ENCODE data around the gene LDLRAD3.

DNA sequence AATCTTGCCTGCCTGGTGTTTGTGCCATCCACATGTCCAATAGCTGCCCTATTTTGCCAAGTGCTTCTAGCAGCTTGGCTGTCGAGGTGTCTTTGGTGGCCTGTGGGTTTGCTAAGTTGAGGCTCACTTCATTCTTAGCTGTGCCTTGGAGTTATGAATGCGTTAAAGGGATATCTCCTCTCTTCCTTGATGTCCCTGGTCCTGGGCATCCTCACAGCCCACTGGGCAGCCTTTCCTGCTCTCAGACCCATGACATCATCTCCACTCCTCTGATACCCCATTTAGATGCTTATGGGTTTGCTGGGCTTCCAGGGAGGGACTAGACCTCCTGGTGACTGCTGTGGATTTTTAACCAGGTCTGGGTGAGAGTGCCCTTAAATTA, 1.3 kb downstream of the LDLRAD3 start:
- TF ChIP-seq, protein P1, sequence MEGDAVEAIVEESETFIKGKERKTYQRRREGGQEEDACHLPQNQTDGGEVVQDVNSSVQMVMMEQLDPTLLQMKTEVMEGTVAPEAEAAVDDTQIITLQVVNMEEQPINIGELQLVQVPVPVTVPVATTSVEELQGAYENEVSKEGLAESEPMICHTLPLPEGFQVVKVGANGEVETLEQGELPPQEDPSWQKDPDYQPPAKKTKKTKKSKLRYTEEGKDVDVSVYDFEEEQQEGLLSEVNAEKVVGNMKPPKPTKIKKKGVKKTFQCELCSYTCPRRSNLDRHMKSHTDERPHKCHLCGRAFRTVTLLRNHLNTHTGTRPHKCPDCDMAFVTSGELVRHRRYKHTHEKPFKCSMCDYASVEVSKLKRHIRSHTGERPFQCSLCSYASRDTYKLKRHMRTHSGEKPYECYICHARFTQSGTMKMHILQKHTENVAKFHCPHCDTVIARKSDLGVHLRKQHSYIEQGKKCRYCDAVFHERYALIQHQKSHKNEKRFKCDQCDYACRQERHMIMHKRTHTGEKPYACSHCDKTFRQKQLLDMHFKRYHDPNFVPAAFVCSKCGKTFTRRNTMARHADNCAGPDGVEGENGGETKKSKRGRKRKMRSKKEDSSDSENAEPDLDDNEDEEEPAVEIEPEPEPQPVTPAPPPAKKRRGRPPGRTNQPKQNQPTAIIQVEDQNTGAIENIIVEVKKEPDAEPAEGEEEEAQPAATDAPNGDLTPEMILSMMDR (IDR thresholded peaks at IDR 0.05 in 8 of 11, conservative IDR thresholded peaks at IDR 0.05 in 3 of 11) = no peak
- TF ChIP-seq POLR2A (IDR thresholded peaks at IDR 0.05) = no peak

Measured in spleen (tissue), 7 donors.